H1 (cell line): ENCODE data around the gene AFAP1L2. TPM values are rescaled to one million over a fixed set of nuclear protein-coding genes. Genes with fewer than 3 reads are reported as not detected.

ENCODE experiments used
- JUND ChIP-seq: IDR thresholded peaks from 2 replicates; pipeline ENCODE4 v1.6.1; 2011; ENCODE audit warnings: mild to moderate bottlenecking, improper control_type of control experiment, low read length
- KDM4A ChIP-seq: IDR thresholded peaks from one replicate; pipeline ENCODE4 v1.7.1; 2012; ENCODE audit warnings: low read depth, mild to moderate bottlenecking, moderate library complexity, low read length, inconsistent platforms; ENCODE audit not compliant: severe bottlenecking
- polyA plus RNA-seq, 7 experiments: library from polyadenylated mRNA; depleted of rRNA in 3 of 7; stranded (reverse) in 5 of 7; unstranded in 2 of 7; fragments of >200 nt in 5 of 7; fragments of 200-250 nt in 2 of 7; gene quantifications; 1 replicate in 5 of 7; 2 replicates in 1 of 7; 4 replicates in 1 of 7; pipeline versions ENCODE4 v1.2.1 to v1.2.3, GENCODE V29; 2011 to 2013; ENCODE audit warnings: missing spikeins in 2 of 7, mixed read lengths in 2 of 7
- total RNA-seq: library from RNA; stranded (reverse); fragmentation: NEBNext Ultra II Directional; extraction: Animal tissue kit (Norgen Biotek cat#: 25700); gene quantifications from 2 replicates; pipeline ENCODE4 v1.2.1, GENCODE V29; 2021

The AFAP1L2 gene
- total and polyA plus RNA-seq, 2 of the 8 experiments (the other 6 are each of a cell fraction or from before 2014, with no cell fraction given): 3.9 to 6.4 TPM

- TF ChIP-seq KDM4A (no peak), JUND (no peak)
These were observed 94.0 kb downstream of the AFAP1L2 start (continued) for GRCh38 chr10:114310346-114310745.
